ENCODE measurements around the gene SEPTIN11.

The SEPTIN11 gene

DNA sequence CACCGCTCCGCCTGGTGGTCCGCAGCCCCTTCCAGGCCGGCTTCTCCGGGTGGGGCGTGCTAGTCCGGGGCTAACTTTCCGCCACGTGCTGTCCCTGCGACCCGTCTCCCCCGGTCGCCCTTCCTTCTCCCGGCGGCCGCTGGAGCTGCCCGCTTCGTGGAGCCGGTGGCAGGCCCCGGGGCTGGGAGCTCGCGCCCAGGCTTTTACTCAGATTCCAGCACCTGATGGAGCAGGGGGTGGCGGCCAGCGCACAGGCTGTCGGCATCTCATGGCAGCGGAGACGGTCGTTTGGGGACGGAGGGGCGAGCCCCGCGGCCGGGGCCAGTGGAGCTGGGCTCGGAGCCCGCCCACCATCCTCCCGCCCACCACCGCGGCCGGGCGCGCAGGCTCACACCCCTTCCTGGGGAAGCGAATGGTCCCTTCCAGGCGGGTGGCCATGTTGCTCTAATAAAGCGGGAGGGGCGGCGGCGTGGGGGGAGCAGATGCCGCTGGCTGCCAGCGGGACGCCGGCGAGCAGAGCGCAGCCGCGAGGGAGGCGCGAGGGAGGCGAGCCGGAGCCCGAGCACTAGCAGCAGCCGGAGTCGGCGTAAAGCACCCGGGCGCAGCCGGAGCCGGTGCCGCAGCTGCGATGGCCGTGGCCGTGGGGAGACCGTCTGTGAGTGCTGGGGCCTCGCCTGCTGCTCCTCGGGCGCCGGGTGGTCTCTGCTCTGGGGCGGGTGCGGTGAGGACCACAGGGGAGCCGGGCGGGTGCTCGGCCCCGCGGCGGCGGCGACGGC lies at the start of gene SEPTIN11:
SEPTIN11 (plus strand) TSS at position 477 of the 776 bp plus-strand sequence; CDS start at position 629, 152 bp downstream.
- peak; percentile 84 to 93 for DNase-seq

DNA sequence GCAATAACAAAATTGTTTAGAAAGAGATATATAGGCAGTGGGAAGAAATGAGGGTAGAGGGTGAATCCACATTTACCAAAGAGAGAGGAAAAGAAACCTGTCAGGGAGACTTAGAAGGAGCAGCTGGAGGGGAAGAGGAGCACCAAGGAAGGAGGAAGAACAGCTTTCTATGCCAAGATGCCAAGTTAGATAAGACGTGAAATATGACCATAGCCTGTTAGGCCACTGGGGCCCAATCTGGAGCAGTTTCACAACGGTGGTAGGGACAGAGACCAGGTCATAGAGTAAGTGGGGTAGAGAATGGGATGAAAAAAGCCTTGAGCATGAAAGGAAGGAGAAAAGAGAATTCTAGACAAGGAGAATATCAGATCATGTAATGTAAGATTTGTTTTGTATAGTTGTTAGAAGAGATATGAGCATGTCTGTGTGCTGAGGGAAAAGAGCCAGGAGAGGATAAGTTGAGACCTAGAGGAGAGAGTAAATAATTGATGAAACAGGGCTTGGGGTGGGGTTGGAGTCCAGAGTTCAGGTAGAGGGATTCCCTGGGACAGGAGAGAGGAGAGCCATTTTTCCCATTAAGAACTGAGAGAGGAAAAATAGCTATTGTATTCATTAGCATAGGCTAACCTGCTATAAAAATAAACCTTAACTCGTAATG lies 47.2 kb upstream of the SEPTIN11 start:
- no peak for DNase-seq

DNA sequence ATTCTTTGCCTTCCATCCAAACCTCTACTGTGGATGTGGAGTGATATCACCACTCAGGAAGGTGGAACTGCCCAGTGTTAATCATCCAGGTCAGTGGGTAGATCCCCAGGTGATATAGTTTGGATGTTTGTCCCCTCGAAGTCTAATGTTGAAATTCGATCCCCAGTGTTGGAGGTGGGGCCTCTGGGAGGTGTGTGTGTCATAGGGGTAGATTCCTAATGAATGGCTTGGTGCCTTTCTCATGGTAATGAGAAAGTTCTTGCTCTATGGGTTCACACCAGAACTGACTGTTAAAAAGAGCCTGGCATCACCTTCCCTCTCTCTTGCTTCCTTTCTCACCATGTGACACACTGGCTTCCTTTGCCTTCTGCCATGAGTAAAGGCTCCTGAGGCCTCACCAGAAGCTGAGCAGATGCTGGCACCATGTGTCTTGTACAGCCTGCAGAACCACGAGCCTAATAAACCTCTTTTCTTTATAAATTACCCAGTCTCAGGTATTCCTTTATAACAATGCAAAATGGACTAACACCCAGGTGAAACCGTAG lies 44.8 kb upstream of the SEPTIN11 start:
- no peak for DNase-seq

DNA sequence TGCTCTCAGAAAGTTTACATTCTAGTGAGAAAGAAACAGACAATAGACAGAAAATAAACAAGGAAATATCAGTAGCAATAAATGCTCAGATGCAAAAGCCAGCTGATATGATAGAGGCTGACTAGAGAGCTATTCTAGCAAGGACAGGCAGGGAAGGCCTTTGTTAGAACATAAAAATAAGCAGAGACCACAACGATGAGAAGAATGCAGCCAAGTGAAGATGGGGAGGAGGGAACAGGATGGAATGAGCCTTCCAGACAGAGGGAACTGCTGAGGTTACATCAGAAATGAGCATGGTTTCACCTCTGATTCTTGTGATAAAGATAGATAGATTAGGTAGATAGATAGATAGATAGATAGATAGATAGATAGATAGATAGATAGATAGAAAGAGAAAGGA lies 44.0 kb upstream of the SEPTIN11 start:
- DNase-seq, result no peak

DNA sequence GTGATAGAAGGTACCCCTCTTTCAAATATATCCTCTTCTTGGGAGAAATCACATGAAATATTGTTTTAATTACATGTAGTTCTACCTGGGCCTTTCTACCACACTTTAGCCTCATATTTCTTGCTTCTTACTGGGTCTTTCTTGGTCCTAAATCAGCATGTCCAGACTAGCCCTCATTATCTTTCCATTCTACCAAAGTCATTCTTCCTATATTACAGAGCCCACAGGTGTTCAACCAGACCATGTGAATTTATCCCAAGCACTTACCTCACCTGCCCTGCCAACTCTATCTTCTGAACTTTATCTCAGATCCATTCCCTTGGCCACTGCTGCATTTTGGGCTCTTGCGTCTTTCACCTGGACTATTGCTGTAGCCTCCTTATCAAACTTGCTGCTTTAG lies 39.8 kb upstream of the SEPTIN11 start:
- DNase-seq, result no peak

DNA sequence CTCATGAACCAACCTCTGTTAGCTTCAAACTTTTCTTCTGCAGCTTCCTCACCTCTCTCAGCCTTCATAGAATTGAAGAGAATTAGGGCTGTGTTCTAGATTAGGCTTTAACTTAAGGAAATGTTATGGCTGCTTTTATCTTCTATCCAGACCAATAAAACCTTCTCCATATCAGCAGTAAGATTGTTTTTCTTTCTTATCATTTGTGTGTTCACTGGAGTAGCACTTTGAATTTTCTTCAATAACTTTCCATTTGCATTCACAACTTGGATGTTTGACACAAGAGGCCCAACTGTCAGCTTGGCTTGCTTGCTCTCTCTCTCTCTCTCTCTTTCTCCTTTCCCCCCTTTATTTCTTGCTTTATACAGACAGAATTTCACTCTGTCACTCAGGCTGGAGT lies 28.8 kb upstream of the SEPTIN11 start:
- no peak for DNase-seq

DNA sequence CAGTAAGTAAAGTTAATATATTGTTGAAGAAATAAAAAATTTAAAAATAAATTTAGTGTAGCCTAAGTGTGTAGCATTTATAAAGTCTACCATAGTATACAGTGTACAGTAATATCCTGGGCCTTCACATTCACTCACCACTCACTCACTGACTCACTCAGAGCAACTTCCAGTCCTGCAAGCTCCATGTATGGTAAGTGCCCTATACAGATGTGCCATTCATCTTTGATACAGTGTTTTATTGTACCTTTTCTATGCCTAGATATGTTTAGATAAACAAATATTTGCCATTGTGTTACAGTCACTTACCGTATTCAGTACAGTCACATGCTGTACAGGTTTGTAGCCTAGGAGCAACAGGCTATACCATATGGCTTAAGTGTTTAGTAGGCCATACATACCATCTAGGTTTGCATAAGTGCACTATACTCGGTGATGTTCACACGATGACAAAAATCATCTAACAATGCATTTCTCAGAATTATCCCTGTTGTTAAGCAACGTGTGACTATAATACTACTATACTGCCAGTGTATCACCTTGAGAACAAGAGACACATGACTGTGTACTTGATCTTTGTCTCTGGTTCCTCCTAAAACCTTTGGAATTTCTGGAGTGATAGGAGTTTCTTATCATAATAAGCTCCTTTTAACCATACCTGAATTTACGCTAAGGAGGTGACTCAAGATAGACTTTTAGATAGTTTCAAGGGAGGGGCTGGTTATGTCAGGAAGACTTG lies 25.8 kb upstream of the SEPTIN11 start:
- DNase-seq, result no peak

DNA sequence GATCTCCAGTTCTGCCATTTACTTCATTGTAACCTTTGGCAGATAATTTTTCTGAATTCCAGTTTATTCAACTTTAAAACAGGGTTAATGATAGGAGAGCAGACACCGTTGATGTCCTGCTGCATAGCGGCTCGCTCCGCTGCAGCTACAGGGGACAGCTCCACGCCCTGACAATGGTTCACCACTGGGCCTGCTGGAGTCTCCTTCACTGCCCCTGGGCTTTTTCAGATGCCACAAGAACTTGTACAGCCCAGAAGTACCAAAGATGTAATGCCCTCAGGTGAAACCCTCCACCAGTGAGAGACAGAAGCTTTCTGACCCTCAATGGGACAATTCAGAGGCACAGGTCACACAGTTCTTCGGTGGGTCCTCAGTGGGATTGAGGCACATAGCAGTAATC lies 22.7 kb upstream of the SEPTIN11 start:
- no peak for DNase-seq

DNA sequence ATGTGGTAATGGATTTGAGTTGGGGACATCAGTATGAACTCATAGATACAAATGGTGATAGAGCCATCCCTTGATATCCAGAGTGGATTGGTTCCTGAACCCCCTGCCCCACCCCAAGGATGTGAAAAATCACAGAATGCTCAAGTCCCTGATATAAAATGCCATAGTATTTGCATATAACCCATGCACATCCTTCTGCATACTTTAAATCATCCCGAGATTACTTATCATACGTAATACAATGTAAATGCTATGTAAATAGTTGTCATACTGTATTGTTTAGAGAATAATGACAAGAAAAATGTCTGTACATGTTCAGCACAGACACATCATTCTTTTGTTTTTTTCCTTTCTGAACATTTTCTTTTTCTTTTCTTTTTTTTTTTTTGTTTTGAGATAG lies 18.9 kb upstream of the SEPTIN11 start:
- DNase-seq, result no peak

DNA sequence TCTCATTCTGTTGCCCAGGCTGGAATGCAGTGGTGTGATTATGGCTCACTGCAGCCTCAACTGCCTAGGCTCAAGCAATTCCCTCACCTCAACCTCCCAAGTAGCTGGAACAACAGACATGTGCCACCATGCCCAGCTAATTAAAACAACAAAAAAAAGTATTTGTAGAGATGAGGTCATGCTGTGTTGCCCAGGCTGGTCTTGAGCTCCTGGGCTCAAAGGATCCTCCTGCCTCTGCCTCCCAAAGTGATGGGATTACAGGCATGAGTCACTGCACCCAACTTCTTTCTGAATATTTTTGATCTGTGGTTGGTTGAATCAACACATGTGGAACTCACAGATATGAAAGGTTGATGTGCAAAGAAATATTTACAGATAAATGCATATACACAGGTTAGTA lies 18.5 kb upstream of the SEPTIN11 start:
- DNase-seq, result no peak

DNA sequence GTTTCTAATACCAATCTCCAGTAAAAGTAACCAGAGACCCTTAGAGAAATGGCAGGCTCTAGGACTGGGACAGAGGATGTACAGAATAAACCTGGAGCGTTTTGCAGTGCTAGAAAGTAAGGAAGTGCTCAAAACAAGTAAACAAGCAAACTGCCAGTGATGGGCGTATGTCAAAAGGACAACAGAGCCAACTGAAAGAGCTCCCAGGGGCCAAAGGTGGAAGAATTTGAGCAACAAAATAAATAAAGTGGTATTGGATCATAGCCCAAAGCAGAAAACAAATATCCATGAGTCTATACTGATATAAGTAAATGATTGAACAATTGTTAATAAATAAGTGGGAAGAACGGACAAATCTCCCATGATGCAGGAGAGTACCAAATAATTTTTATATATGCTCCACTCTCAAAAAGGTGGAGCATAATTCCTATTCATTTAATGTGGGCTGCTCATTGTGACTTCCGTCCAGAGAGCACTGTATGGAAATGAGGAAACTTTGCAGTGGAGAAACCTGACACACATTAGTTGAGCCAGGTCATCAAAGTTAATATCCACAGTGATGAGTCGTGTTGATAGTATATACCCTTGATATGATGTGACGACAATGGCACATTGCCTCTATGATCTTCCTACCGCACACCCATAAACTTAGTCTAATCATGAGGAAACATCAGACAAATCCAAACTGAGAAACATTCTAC lies 17.8 kb upstream of the SEPTIN11 start:
- DNase-seq, result no peak

DNA sequence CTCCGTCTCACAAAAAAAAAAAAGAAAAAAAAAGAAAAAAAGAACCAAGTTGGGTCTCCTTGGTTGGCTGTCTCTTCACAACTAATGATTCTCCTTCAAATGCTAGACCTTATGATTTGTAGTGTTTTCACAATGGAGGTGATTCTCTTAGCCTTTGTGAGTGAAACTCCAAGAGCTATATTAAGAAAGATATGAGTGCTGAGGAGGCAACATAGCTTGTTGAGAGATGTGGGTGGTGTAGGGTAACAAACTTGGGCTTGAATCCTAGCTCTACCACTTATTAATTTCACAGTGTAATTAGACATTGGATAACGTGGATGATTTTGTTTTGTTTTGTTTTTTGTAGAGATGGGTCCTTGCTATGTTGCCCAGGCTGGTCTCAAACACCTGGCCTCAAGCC lies 10.4 kb upstream of the SEPTIN11 start:
- no peak for DNase-seq

DNA sequence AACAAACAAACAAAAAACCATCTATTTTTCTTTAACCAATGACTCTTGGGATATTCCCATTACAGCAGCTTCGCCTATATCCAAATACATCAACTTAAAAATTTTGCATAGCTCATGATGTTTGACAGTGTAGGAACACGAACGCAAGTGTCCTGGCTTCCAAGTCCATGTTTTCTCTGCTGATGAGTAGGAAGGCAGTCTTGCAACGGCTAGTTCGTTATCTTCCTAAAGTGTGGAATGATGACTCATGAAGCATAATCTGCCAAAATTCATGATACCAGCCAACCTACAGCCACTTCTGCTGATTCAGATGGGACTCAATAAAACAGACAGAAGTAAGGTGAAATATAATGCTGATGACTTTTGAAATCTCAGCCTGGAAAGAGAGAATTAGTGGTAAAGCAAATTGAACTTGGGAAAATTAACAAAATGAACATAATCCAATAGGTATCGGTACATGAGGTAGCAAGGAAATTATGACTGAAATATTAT lies 6.4 kb upstream of the SEPTIN11 start:
- peak in 1 of 2 experiments; percentile 7 for DNase-seq

DNA sequence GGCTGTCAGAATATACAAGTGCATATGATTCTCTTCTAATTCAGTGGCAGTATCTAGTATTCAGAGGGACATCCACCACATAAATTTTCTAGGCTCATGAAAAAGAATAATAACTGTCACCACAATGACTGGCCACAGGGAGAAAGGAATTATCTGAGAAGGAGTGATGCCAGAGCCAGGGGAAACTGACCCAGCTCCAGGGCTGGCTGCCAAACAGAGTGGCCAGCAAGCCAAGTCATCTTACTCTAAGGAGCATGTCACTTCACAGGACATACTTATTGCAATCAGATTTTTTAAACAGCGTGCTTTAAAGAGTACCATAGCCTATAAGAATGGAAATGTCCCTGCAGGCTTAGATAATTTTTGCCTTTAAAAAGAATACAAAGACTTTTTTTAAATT lies 5.8 kb upstream of the SEPTIN11 start:
- DNase-seq, result peak in 1 of 2 experiments; percentile 4

DNA sequence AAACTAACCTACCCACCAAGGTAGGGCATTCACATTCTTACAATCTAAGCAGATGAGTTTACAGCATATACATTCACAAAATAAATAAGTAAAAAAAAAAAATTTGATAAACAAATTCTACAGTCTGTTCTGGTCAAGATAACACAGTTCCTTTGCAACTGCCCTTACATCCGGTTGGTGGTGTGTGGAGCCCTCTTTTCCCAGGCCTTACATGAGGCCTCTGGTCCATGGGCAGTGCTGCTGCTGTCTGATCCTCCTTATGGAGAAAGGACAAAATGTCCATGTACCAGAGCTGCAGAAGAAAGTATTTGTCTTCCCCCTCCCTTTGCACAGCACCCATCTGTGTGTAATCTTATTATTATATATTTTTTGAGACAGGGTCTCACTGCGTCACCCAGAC lies 2.2 kb upstream of the SEPTIN11 start:
- no peak for DNase-seq

DNA sequence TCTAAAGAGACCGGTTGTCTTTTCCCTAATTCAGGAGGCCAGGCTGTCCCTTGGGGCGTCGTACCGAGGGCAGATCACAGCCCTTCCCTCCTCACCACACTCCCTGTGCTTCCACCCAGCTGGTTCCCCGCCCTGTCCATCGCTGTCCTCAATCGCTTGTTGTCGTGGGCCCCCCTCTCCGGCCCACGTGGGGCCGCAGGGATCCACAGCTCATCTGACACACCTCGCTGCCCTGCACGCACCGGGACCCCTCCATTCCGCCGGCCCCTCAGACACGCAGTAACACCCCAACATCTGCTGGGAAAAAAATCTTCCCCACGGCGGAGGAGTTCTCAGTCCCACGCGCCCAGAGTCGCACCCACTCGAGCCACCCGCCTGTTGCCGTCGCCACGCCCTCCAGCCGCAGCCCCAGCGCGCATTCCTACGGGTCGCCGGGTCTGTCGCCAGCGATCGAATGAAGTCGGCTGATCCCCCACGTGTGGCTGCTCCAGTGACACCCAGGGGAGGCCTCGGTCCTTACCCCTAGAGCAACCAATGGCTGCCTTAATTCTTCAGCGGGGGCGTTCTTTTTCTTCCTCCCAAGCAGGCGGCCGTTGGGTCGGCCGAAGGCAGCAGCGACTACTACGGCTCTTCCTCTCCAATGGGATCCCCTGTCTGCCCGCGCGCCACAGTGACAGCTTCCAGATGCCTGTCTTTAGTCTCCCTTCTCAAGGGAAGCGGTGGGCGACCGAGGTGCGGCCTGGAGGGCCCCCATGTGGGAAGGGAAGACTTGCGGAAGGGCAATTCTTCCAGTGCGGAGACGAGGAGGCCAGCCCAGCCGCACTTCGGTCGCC lies 893 bp upstream of the SEPTIN11 start:
- peak; percentile 35 to 48 for DNase-seq

DNA sequence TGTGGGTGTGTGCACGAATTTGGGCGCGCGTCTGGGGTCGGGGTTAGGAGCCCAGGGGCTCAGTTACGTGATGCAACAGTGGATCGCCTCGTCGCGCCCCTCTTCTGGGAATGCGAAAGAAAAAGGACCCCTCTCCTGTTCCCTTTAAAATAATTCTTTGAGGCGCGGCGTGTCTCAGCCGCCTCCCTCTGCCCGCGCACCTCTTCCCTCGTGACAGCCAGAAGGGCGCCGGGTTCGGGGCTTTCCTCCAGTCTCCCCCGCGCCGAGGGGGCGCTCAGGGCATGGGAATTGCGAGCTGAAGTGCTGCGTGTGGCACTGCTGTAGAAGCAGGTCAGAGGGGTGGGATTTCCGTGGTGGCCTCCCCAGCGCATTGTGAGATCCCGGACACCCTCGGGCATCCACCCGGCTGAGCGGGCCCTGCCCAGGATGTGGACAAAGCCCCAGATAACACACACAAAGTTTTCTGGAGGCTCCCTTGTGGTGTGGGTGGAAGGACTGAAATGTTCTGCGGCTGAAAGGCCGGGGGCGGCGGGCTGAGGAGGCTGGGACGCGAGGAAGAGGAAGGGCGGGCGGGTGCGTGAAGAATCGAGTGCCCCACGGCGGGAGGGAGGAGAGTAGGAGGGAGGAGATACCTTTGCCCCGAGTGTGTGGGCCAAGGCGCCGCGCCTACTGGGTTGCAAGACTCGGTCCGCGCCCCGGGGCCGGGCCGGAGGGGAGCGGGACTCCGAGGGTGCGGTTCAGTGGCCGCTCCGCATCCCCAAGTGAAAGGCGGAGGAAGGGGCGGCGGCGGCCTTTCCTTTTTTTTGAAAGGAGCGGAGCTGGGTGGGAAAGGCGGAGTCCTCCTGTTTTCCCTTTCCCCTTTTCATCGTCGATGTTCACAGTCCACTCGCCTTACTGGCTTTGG lies 752 bp downstream of the SEPTIN11 start:
- DNase-seq, result peak in 1 of 2 experiments; percentile 37

DNA sequence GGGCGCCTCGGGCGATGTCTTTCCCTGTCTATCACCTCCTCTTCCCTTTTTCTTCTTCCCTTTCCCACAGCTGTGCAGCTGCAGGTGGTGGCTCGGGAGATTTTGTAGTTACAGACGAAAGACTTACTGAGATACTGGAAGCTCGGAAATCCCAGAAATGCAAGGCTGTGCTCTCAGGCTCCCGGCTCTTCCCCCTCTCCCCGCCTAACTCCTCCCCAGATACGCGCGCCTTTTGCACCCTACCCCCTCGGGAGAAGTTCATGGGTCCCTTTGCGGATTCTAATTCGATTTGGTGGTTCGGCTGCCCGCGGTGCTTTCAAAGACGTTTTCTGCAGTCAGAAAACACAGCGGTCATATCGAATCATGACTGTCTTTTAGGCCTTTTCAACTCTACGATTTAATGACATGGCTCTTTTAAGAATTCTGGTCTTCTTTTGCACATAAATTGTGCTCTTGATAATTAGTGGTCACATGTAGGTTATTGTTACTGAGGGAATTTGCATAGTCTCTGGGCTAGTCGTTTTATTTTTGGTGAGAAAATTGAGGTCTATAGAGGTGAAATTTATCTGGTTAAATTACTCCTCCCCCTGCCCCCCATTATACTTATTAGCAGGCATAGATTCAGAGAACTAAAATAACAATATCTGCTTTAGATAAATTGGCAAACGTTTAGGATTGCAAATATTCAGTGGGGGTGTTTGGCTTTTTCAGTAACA lies 1.6 kb downstream of the SEPTIN11 start:
- peak in 1 of 2 experiments; percentile 22 for DNase-seq

DNA sequence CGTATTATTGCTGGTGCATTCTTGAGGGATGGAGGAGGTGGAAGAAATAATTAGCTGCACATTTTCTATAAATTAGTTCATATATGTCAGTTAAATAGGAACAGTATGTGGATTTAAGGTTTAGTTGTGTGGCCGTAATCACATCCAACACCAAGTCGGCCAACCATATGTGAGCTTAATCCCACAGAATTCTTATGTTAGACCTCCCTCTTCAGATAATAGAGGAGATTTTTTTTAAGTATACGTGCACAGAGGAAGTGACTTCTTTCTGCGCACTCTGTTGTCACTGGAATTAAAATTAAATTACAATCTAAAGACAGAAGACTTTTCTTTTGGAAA lies 2.1 kb downstream of the SEPTIN11 start:
- no peak for DNase-seq

DNA sequence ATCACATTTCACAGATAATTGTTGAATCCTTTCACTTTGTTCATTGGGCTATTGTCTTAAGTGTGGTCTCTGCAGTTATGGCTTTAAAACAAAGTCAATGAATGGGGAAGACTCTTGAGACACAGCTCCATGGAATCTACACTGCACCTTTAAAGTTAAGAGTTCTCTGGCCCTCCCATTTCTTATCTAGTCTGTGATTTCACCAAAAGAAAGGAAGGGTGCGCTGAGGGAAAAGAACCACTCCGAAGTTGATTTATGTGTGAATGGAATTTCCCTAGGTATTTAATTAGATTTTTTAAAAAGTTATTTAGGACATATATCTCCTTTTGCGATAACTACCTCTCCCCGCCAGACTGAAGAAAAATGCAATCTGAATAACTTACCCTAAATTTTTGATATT lies 2.5 kb downstream of the SEPTIN11 start:
- no peak for DNase-seq
